A204.1 (cell line): Measurements from ENCODE around the gene LDLRAD4.
A peak's percentile ranks its signal among the peaks of the same experiment; 100 is the strongest.

Source experiments
- FAIRE-seq: peaks from 2 replicates; lab custom pipeline; 2012; peaks lifted over from hg19 to GRCh38; lab: Jason Lieb, UNC

Gene LDLRAD4

DNA sequence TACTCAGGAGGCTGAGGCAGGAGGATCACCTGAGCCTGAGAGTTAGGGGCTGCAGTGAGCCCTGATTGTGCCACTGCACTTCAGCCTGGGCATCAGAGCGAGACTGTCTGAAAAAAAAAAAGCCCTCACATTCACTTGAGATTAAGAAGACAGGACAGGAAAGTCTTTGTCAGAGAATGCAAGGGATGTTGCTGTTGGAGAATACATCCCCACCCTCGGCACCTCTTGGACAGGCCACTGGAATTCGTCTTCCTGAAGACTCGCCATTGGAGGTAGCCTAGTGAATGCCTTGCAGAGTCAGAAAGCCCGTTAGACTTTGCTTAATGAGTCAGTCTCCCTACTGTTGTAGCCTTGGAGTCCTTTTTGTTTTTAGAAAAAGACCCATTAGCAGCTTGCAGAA is 302.2 kb downstream of the LDLRAD4 start:
- FAIRE-seq = no peak

DNA sequence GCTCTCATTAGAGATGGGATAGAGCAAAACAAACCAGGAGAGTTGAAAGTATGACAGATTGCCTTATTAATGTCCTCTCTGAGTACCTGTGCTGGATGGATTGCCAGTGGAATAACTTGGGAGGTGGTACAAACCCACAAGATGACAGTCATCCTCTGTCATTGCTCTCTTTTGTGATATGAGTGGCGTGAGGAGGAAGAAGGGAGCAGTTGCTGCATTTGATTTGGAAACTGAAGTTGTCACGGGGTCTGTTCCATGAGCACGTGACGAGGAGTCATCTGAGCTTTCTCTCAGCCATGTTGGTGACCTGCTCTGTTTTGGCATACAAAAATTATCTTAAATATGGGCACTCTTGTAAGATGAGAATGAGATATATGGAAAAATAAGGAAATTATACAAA is 302.9 kb downstream of the LDLRAD4 start:
- FAIRE-seq = no peak

GRCh38 chr18:13522256-13522655 is 303.7 kb downstream of the LDLRAD4 start:
- no peak for FAIRE-seq

DNA sequence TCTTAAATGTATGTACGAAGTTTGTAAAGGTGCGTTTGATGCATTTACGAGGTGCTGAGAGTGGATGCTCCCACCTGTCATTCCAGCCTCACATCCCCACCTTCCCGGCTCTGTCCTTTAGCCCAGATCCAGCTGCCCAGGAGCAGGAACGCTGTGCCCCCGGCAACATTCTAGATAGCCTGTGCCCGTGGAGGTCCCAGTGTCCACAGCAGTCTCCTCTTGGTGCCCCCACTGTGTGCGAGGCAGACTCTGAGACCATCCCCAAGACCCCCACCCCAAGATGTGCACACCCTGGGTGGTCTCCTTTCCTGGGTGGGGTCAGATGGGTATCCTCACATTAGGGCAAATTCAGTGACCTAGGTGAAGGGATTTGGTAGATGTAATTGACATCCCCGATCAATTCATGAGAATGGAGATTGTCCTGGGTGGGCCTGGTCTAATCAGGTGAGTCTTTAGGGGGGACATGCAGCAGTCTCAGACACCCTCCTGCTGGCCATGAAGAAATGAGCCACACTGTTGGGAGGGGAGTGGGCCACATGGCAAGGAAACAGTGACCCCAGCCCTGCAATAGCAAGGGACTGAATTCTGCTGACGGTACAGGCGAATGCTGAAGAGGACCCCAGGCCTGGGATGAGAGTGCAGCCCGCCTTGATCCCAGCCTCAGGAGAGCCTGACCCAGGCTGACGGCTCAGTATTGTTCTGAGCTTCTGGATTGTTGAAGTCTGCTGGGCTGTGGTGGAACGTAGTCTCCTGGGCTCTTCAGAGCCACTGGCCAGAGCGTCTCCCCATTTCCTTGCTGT is 304.5 kb downstream of the LDLRAD4 start:
- FAIRE-seq = no peak

GRCh38 chr18:13524054-13524453 is 305.5 kb downstream of the LDLRAD4 start:
- FAIRE-seq = no peak

GRCh38 chr18:13524811-13525210 is 306.3 kb downstream of the LDLRAD4 start:
- no peak for FAIRE-seq

- no peak for FAIRE-seq
These were observed 306.9 kb downstream of the LDLRAD4 start for GRCh38 chr18:13525381-13526029.

GRCh38 chr18:13526519-13526918 is 308.0 kb downstream of the LDLRAD4 start:
- FAIRE-seq = no peak

- no peak for FAIRE-seq
These were observed 308.7 kb downstream of the LDLRAD4 start for GRCh38 chr18:13527256-13527655.

DNA sequence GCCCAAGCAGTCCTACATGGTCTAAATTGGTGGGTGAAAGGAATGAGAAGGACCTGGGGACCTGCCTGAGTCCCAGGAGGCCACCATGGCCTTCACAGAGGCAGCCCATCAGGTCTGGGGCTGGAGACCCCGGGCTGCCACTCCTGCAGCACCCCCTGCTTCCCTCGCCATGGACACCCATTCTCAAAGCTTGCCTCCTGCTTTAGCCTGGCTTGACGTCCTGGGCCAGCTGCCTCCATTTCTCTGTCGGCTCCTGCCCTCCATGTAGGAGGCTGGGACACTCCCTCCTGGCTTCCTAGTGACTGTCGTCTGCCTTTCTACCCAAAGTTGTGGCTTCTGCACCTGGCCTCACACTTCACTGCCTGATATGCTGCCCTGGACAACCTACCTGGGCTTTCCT is 309.2 kb downstream of the LDLRAD4 start:
- FAIRE-seq = no peak

GRCh38 chr18:13528739-13529392 is 310.3 kb downstream of the LDLRAD4 start:
- no peak for FAIRE-seq

DNA sequence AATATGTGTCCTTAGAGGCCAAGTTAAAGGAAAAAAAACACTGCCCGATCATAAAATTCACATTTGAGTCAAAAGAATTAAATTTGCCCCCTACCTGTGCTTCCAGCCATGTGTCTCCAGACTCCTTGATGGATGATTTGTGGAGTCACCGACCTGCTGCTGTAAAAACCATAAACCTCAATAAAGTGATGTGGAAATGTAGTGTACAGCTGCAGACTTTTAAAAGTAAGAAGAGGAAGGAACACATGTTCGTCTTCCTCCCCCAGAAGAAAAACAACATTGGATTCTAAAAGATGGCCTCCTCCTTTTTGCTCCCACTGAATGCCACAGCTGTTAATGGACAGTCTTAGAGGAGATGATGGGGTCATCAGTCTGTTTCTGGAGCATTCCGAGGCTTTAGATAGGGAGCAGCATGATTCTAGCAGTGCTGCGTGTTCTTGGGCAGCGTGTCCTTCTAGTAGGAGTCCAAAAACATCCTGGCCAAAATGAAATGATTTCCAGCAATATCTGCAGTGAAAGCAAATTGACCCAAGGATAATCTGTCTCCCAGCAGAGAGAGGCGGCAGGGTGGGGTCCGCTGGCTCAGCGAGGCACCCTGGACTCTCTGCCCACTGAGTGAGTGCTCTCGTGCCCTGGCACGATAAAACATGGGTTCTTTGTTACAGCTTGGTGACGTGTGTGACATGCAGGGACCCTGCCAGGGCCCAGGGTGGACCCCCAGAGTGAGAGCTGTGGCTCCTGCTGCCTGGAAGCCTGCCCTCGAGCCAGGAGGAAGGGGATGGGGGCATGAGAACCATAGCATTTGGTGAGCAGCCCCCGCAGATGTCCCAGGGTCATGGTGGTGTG is 311.7 kb downstream of the LDLRAD4 start:
- no peak for FAIRE-seq

DNA sequence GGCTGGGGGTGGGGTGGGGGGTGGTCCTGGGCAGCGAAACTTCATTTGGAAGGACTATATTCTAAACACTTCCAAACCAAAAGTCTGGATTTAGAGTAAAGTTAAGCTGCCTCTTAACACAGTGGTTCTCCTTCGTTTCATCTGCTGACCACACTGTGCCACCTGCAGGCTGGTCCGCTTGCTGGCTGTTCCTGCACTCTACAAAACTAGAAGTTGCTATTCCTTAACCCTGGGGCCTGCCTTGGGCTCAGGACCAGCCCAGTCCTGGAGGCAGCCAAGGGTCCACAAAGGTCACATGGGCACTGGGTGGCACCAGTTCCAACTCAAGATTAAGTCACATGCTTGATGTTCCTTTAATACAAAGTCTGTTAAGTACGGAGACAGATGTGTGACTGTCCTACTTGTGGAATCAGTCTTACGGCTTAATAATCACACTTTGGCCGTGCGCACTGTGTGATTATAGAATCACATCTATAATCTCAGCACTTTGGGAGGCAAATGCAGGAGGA is 312.4 kb downstream of the LDLRAD4 start:
- FAIRE-seq = peak; percentile 23

DNA sequence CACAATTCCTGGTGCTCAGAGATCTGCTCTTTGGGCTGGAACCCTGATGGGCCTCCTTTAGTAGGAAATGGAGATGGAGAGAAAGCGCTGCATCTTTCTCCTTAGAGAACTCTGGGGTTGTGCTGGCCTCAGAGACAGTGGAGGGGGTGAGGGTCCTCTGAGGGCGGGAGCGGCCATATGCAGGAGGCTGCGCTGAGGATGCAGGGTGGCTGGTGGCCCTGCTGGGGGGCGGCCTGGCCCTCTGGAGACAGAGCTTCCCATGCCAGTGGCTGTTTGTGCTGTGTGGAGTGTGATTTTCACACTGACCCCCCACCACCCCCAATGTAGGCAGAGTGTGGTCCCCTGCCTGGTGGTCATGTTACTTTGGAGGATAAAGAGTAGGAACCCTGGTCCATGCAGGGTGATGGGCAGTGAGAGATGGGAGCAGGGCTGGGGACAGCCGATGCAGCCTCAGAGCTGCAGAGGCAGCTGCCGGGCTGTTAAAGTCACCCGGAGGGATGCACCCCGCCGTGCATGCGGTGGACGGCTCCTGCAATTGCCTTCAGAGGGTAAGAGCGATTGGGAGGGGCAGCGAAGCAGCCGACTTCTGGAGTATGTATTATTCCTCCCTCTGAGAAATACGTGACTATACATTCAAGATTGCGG is 313.2 kb downstream of the LDLRAD4 start:
- no peak for FAIRE-seq

GRCh38 chr18:13532406-13533075 is 314.0 kb downstream of the LDLRAD4 start:
- no peak for FAIRE-seq

DNA sequence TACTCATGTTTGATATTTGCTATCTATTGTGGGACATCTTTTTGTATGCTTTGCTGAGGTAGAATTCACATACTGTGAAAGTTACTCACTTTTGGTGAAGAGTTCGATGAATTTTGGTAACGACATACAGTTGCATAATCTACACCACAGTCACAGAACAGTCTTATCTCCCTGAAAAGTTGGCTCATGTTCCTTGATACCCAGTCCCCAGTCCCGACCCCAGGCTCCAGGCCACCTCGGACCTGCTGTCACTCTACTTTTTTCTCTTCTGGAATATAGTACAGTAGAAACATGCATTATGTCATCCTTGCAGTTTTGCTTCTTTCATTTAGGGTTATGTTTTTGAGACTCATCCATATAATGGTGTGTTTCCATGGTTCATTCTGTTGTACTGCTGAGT is 316.1 kb downstream of the LDLRAD4 start:
- FAIRE-seq = no peak

DNA sequence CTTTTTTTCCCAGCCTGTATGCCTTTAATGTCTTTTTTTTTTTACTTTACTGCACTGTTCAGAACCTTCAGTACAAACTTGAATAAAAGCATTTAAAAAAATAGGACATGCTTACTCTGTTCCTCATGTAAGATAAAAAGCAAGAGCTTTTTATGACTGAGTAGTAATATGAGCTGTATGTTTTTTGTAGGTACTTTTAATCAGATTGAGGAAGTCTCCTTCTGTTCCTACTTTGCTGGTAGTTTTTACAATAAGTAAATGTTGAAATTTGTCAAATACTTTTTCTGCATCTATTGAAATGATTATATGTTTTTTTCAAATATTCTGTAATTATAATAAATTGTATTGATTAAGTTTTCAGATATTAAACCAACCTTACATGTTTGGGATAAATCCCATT is 318.0 kb downstream of the LDLRAD4 start:
- FAIRE-seq = no peak

DNA sequence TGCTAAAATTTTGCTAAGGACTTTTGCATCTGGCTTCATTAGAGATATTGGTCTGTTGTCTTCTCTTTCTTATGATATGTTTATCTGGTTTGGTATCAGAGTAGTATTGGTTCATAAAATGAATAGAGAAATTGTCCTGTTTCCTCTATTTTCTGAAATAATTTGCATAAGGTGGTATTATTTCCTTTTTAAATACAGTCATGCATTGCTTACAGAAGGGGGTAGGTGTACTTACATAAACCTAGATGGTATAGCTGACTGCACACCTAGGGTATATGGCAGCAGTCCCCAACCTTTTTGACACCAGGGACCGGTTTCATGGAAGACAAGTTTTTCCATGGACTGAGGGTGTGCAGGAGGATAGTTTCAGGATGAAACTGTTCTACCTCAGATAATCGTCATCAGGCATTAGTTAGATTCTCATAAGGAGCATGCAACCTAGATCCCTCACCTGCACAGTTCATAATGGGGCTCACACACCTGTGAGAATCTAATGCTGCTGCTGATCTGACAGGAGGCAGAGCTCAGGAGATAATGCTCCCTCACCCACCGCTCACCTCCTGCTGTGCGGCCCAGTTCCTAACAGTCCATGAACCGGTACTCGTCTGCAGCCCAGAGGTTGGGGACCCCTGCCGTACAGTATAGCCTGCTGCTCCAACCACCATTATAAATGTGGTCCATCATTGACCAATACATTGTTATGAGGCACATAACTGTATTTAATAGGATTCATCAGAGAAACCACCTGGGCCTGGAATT is 318.6 kb downstream of the LDLRAD4 start:
- FAIRE-seq = no peak

DNA sequence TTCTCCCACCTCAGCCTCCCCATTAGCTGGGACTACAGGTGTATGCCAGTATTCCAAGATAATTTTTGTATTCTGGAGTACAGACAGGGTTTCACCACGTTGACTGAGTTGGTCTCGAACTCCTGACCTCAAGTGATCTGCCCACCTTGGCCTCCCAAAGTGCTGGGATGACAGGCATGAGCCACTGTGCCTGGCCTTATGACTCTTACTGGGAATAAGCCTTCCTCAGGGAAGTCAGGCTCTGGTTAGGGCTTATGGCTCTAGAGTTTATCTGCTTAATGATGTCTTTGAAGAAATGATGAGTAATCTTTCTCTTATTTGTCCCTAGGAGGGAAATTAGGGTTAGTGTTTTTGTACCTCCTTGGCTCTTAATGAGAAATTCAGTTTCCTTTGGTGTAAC is 320.1 kb downstream of the LDLRAD4 start:
- FAIRE-seq = no peak

GRCh38 chr18:13539050-13539449 is 320.5 kb downstream of the LDLRAD4 start:
- FAIRE-seq = no peak
